GM12878 (cell line): ENCODE measurements around the gene URAD. TPM values are rescaled to one million over a fixed set of nuclear protein-coding genes. Genes with fewer than 3 reads are reported as not detected.

Source experiments
- ATAC-seq: fragments of 200-7000 bp; cut with Tn5 transposase; 3 replicates; pipeline ENCODE4 v1.9.1; 2020; ENCODE audit warnings: mild to moderate bottlenecking, moderate library complexity
- BruUV-seq: library from RNA; stranded (reverse); fragments of 400-500 nt; replicated peaks from 2 replicates; lab custom pipeline; 2021; lab: Mats Ljungman, UMichigan
- CTCF ChIA-PET: fragments of 300-600 bp; sonication (Branson Sonifier 250); formaldehyde crosslinking; extraction: SDS; loops from one replicate; lab custom pipeline; 2021; ENCODE audit warnings: inconsistent platforms; lab: Yijun Ruan, JAX
- POLR2A ChIA-PET: fragments of 350-600 bp; formaldehyde crosslinking; extraction: SDS; loops from one replicate; lab custom pipeline; 2021; ENCODE audit warnings: inconsistent platforms; lab: Charles Lee
- RAD21 ChIA-PET: fragments of 300-600 bp; sonication (Branson Sonifier 250); formaldehyde crosslinking; loops from one replicate; lab custom pipeline; 2023; ENCODE audit warnings: antibody characterized with exemption; ENCODE audit not compliant: unreplicated experiment; lab: Charles Lee
- SMC1A ChIA-PET: fragments of 300-600 bp; sonication (Branson Sonifier 250); formaldehyde crosslinking; loops from one replicate; lab custom pipeline; 2023; ENCODE audit not compliant: unreplicated experiment, uncharacterized antibody; lab: Charles Lee
- DNase-seq: peaks from one replicate; pipeline ENCODE4 v3.0.0-alpha.2; 2011; ENCODE audit warnings: low read depth, low spot score
- FAIRE-seq: peaks from 3 replicates; lab custom pipeline; 2011; peaks lifted over from hg19 to GRCh38; lab: Jason Lieb, UNC
- H2AFZ ChIP-seq: 2 replicates; pipeline ENCODE4 v1.6.0; 2011; ENCODE audit warnings: low read depth, low read length, control low read depth; ENCODE audit not compliant: control insufficient read depth
- H3K27ac ChIP-seq: 2 replicates; pipeline ENCODE4 v1.5.1; 2011; ENCODE audit warnings: control low read depth; ENCODE audit not compliant: control insufficient read depth, insufficient read depth
- H3K27me3 ChIP-seq, 2 experiments: replicated peaks in 1 of 2; 2 replicates each; pipeline versions ENCODE4 v1.6.0 to v1.6.1; 2011; ENCODE audit warnings: low read length in 1 of 2; ENCODE audit not compliant: control insufficient read depth in 2 of 2, insufficient read depth in 2 of 2
- H3K36me3 ChIP-seq, 2 experiments: 2 replicates each; pipeline ENCODE4 v1.5.1; 2011; ENCODE audit warnings: low read length in 1 of 2; ENCODE audit not compliant: control insufficient read depth in 2 of 2, insufficient read depth in 2 of 2
- H3K4me1 ChIP-seq: 2 replicates; pipeline ENCODE4 v1.6.1; 2011; ENCODE audit warnings: mild to moderate bottlenecking, low read length, moderate library complexity, mixed read lengths; ENCODE audit not compliant: control insufficient read depth, insufficient read depth
- H3K4me2 ChIP-seq: 2 replicates; pipeline ENCODE4 v1.6.0; 2011; ENCODE audit warnings: control low read depth; ENCODE audit not compliant: control insufficient read depth, insufficient read depth
- H3K4me3 ChIP-seq: fragments of 200-600 bp; sonication (generic); 2 replicates; pipeline ENCODE4 v1.5.1; 2016
- H3K79me2 ChIP-seq: 2 replicates; pipeline ENCODE4 v1.6.0; 2011; ENCODE audit warnings: low read length; ENCODE audit not compliant: control insufficient read depth, insufficient read depth
- H3K9ac ChIP-seq: 2 replicates; pipeline ENCODE4 v1.8.0; 2011; ENCODE audit warnings: low read length, control low read depth, mixed read lengths; ENCODE audit not compliant: control insufficient read depth, insufficient read depth
- H3K9me3 ChIP-seq: replicated peaks from 3 replicates; pipeline ENCODE4 v1.5.1; 2011; ENCODE audit warnings: mild to moderate bottlenecking, low read length; ENCODE audit not compliant: control insufficient read depth, insufficient read depth
- H4K20me1 ChIP-seq: 2 replicates; pipeline ENCODE4 v1.6.0; 2011; ENCODE audit not compliant: control insufficient read depth, insufficient read depth
- CBX3 ChIP-seq: fragments of 200-600 bp; sonication (generic); IDR thresholded peaks from 2 replicates; pipeline ENCODE4 v1.6.1; 2016; ENCODE audit warnings: low read depth, borderline replicate concordance
- EED ChIP-seq: sonication (generic); IDR thresholded peaks from 2 replicates; pipeline ENCODE4 v1.6.1; 2016; ENCODE audit warnings: antibody characterized with exemption, low read depth
- JUND ChIP-seq: IDR thresholded peaks from 2 replicates; pipeline ENCODE4 v1.6.1; 2012; ENCODE audit warnings: low read depth, mild to moderate bottlenecking, low read length, improper control_type of control experiment, moderate library complexity
- RFX5 ChIP-seq: IDR thresholded peaks from 2 replicates; pipeline ENCODE4 v1.6.1; 2011; ENCODE audit warnings: low read depth, low read length, improper control_type of control experiment
- YY1 ChIP-seq: IDR thresholded peaks from 2 replicates; pipeline ENCODE4 v1.6.1; 2011; ENCODE audit warnings: low read depth, mild to moderate bottlenecking, low read length
- WGBS: methylation state at CpG from one replicate; pipeline ENCODE4 v1.1.6; 2016; ENCODE audit warnings: low lambda C conversion rate; ENCODE audit not compliant: insufficient replicate concordance, insufficient coverage; ENCODE audit errors: missing lambda C conversion rate; 5-methylcytosine and 5-hydroxymethylcytosine counted together
- in situ Hi-C: fragments of 300-500 bp; cut with MboI; formaldehyde crosslinking; loops from 9 replicates; pipeline ENCODE4 v1.14.3; 2018; ENCODE audit warnings: mixed read lengths
- intact Hi-C: fragments of 100-400 bp; cut with micrococcal nuclease; formaldehyde crosslinking; loops from one replicate; pipeline ENCODE4 v1.14.2; 2022; ENCODE audit not compliant: unreplicated experiment
- polyA plus RNA-seq, 11 experiments: library from polyadenylated mRNA; depleted of rRNA in 4 of 11; unstranded in 6 of 11; stranded (reverse) in 5 of 11; fragments of >200 nt; fragmentation: Nextera tagmentation in 4 of 11; fragmentation: Illumina TruSeq in 1 of 11; extraction: Ambion mirVana in 4 of 11; extraction: Trizol in 1 of 11; gene quantifications; 1 replicate in 1 of 11; 2 replicates in 10 of 11; pipeline versions ENCODE4 v1.2.1 to v1.2.3, GENCODE V29; 2011 to 2016; ENCODE audit warnings: inconsistent platforms in 2 of 11, missing spikeins in 2 of 11, low read depth in 1 of 11
- total RNA-seq, 4 experiments: library from RNA; depleted of rRNA in 3 of 4; stranded (reverse); fragments of >200 nt in 3 of 4; fragmentation: Illumina TruSeq in 1 of 4; extraction: Trizol in 1 of 4; gene quantifications; 2 replicates each; pipeline versions ENCODE4 v1.2.1 to v1.2.3, GENCODE V29; 2013 to 2021
- TF ChIP-seq, protein P1 (sequence below): fragments of 450-650 bp; IDR thresholded peaks from 2 replicates; pipeline ENCODE4 v1.6.1; 2017; ENCODE audit warnings: low read depth, mild to moderate bottlenecking, moderate library complexity
- TF ChIP-seq, protein P2 (sequence below): fragments of 450-650 bp; IDR thresholded peaks from 2 replicates; pipeline ENCODE4 v1.6.1; 2017; ENCODE audit warnings: mild to moderate bottlenecking, moderate library complexity
- TF ChIP-seq, protein P3 (sequence below): fragments of 450-650 bp; conservative IDR thresholded peaks from 2 replicates; pipeline ENCODE4 v1.6.1; 2017; ENCODE audit warnings: mild to moderate bottlenecking, moderate library complexity
- TF ChIP-seq, protein P4 (sequence below): fragments of 450-650 bp; formaldehyde crosslinking; IDR thresholded peaks from 2 replicates; pipeline ENCODE4 v1.4.0; 2020; ENCODE audit warnings: mild to moderate bottlenecking, moderate library complexity

Gene URAD
- total and polyA plus RNA-seq, 10 of the 15 experiments (the other 5 are each of a cell fraction or from before 2014, with no cell fraction given): not detected

DNA sequence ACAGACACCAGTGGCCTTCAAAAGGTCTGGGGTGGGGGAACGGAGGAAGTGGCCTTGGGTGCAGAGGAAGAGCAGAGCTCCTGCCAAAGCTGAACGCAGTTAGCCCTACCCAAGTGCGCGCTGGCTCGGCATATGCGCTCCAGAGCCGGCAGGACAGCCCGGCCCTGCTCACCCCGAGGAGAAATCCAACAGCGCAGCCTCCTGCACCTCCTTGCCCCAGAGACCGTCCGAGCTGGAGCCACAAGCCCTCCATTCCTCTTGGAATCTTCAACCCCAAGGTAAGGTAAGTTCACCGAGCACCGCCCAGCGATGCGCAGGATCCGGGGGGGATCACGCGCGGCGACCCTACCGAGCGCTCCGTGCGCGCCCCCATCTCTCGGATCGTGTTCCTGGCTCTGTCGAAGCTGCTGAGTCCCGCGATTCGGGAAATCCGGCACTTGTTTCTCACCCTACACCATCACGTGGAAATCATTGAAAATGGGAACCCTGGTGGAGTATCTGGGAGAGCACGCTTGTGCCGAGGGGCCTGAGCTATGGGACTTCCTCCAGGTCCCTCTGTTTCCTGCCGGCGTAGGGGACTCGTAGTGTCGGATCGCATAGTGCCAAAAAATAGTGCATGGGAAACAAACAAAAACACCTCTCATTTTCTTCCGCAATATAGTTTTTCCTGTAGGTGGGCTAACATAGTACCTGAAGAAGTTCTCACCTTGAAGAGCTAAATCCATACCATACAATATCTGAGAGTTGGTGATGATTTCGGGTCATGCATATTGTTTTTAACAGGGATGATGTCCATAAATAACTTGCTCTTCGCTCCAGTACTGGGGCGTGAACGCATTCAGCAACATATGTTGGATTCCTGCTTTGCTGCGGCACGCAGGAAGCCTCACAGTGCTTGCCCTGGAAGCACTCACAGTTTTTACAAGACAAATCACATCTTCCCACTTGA lies 59.4 kb downstream of the URAD start:
- FAIRE-seq (no peak), DNase-seq (no peak), ATAC-seq (no peak)
- Histone ChIP-seq H3K27me3 (peaks cover 19 to 35% of the 10 kb centered on the region in 2 experiments), H4K20me1 (no peaks in the 10 kb centered on the region), H3K4me1 (no peaks in the 10 kb centered on the region), H3K79me2 (no peaks in the 10 kb centered on the region), H3K9ac (no peak overlapping the region), H3K4me3 (no peak overlapping the region), H3K27ac (no peak overlapping the region), H3K4me2 (no peak overlapping the region), H2AFZ (no peak overlapping the region), H3K9me3 (no peaks in the 10 kb centered on the region; the same call in 2 of the 3 replicates), H3K36me3 (no peaks in the 10 kb centered on the region)
- SMC1A ChIA-PET: no interaction called here
- in situ Hi-C loops: no loop called here
- 57% methylated on average over 48 of the region's 48 CpGs for WGBS
- RAD21 ChIA-PET: no interaction called here
- no TSS peak for BruUV-seq
- CTCF ChIA-PET: interaction anchor here (1.5 to 1.9 kb wide), 2 partner anchors 25 to 99 kb away, joined by 4 read pairs; no protein-coding TSS in a partner anchor
- intact Hi-C loops: no loop called here
- POLR2A ChIA-PET: no interaction called here
- TF ChIP-seq, protein P1, sequence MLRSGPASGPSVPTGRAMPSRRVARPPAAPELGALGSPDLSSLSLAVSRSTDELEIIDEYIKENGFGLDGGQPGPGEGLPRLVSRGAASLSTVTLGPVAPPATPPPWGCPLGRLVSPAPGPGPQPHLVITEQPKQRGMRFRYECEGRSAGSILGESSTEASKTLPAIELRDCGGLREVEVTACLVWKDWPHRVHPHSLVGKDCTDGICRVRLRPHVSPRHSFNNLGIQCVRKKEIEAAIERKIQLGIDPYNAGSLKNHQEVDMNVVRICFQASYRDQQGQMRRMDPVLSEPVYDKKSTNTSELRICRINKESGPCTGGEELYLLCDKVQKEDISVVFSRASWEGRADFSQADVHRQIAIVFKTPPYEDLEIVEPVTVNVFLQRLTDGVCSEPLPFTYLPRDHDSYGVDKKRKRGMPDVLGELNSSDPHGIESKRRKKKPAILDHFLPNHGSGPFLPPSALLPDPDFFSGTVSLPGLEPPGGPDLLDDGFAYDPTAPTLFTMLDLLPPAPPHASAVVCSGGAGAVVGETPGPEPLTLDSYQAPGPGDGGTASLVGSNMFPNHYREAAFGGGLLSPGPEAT: no peak
- no peak for TF ChIP-seq JUND
- no peak for TF ChIP-seq EED
- TF ChIP-seq, protein P2, sequence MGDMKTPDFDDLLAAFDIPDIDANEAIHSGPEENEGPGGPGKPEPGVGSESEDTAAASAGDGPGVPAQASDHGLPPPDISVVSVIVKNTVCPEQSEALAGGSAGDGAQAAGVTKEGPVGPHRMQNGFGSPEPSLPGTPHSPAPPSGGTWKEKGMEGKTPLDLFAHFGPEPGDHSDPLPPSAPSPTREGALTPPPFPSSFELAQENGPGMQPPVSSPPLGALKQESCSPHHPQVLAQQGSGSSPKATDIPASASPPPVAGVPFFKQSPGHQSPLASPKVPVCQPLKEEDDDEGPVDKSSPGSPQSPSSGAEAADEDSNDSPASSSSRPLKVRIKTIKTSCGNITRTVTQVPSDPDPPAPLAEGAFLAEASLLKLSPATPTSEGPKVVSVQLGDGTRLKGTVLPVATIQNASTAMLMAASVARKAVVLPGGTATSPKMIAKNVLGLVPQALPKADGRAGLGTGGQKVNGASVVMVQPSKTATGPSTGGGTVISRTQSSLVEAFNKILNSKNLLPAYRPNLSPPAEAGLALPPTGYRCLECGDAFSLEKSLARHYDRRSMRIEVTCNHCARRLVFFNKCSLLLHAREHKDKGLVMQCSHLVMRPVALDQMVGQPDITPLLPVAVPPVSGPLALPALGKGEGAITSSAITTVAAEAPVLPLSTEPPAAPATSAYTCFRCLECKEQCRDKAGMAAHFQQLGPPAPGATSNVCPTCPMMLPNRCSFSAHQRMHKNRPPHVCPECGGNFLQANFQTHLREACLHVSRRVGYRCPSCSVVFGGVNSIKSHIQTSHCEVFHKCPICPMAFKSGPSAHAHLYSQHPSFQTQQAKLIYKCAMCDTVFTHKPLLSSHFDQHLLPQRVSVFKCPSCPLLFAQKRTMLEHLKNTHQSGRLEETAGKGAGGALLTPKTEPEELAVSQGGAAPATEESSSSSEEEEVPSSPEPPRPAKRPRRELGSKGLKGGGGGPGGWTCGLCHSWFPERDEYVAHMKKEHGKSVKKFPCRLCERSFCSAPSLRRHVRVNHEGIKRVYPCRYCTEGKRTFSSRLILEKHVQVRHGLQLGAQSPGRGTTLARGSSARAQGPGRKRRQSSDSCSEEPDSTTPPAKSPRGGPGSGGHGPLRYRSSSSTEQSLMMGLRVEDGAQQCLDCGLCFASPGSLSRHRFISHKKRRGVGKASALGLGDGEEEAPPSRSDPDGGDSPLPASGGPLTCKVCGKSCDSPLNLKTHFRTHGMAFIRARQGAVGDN: no peak
- TF ChIP-seq, protein P3, sequence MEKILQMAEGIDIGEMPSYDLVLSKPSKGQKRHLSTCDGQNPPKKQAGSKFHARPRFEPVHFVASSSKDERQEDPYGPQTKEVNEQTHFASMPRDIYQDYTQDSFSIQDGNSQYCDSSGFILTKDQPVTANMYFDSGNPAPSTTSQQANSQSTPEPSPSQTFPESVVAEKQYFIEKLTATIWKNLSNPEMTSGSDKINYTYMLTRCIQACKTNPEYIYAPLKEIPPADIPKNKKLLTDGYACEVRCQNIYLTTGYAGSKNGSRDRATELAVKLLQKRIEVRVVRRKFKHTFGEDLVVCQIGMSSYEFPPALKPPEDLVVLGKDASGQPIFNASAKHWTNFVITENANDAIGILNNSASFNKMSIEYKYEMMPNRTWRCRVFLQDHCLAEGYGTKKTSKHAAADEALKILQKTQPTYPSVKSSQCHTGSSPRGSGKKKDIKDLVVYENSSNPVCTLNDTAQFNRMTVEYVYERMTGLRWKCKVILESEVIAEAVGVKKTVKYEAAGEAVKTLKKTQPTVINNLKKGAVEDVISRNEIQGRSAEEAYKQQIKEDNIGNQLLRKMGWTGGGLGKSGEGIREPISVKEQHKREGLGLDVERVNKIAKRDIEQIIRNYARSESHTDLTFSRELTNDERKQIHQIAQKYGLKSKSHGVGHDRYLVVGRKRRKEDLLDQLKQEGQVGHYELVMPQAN: no peak
- TF ChIP-seq RFX5: no peak
- TF ChIP-seq, protein P4, sequence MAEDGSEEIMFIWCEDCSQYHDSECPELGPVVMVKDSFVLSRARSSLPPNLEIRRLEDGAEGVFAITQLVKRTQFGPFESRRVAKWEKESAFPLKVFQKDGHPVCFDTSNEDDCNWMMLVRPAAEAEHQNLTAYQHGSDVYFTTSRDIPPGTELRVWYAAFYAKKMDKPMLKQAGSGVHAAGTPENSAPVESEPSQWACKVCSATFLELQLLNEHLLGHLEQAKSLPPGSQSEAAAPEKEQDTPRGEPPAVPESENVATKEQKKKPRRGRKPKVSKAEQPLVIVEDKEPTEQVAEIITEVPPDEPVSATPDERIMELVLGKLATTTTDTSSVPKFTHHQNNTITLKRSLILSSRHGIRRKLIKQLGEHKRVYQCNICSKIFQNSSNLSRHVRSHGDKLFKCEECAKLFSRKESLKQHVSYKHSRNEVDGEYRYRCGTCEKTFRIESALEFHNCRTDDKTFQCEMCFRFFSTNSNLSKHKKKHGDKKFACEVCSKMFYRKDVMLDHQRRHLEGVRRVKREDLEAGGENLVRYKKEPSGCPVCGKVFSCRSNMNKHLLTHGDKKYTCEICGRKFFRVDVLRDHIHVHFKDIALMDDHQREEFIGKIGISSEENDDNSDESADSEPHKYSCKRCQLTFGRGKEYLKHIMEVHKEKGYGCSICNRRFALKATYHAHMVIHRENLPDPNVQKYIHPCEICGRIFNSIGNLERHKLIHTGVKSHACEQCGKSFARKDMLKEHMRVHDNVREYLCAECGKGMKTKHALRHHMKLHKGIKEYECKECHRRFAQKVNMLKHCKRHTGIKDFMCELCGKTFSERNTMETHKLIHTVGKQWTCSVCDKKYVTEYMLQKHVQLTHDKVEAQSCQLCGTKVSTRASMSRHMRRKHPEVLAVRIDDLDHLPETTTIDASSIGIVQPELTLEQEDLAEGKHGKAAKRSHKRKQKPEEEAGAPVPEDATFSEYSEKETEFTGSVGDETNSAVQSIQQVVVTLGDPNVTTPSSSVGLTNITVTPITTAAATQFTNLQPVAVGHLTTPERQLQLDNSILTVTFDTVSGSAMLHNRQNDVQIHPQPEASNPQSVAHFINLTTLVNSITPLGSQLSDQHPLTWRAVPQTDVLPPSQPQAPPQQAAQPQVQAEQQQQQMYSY (CRISPR knock-in tag): no peak
- no peak for TF ChIP-seq CBX3
- no peak for TF ChIP-seq YY1
